ENCODE measurements around the gene ASPDH. TPM values are rescaled to one million over a fixed set of nuclear protein-coding genes. Genes with fewer than 3 reads are reported as not detected.
A peak's percentile ranks its signal among the peaks of the same experiment; 100 is the strongest.

Gene ASPDH
- total RNA-seq, 2 experiments from 2014 or later: not detected

DNA sequence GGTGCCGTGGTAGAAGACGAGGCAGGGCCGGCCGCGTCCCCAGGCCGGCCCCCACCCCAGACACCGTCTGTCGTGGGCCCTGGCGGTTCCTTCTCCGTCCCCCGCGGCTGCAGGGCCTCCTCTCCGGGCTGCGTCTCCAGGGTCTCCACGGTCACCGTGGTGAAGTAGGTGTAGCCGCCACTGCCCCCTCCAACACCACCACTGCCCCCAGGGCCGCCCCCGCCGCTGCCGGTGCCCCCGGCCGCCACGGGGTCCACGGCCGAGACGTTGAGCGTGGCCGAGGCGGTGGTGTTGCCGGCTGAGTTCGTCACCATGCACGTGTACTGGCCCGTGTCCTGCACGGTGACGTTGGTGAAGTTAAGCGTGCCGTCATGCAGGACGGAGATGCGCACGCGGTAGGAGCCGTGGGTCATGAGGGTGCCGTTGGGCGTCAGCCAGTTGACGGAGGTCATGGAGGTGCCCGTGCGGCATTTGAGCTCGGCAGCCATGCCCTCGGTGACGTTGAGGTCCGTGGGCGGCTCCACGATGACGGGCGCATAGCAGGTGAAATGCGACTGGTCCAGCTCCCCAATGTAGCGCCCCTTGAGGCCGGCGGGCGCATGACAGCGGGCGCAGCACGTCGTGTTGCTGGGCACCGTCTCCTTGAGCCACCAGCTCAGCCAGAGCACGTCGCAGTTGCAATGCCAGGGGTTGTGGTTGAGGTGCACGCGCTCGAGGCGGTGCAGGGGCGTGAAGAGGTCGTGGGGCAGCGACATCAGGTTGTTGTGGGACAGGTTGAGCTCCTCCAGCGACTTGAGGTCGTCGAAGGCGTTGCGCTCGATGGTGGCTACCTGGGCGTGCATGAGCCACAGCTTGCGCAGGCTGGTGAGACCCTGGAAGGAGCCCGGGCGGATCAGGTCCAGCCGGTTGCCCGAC, 4.6 kb upstream of the ASPDH start:
- POLR2A ChIA-PET: no interaction called here
- intact Hi-C loops (cut with micrococcal nuclease): no loop called here
- Mint-ChIP-seq H3K27ac (no peak overlapping the region), H3K4me3 (no peak overlapping the region), H3K36me3 (no peaks in the 10 kb centered on the region), H3K9me3 (no peaks in the 10 kb centered on the region), H3K4me1 (ENCODE audit: low read depth) (peaks cover 3% of the 10 kb centered on the region), H3K27me3 (peaks cover 3% of the 10 kb centered on the region)
- no peak for DNase-seq
- CTCF ChIA-PET: interaction anchor here (1.3 to 1.5 kb wide), 2 partner anchors 19 to 58 kb away, joined by 3 to 5 read pairs; no protein-coding TSS in a partner anchor

DNA sequence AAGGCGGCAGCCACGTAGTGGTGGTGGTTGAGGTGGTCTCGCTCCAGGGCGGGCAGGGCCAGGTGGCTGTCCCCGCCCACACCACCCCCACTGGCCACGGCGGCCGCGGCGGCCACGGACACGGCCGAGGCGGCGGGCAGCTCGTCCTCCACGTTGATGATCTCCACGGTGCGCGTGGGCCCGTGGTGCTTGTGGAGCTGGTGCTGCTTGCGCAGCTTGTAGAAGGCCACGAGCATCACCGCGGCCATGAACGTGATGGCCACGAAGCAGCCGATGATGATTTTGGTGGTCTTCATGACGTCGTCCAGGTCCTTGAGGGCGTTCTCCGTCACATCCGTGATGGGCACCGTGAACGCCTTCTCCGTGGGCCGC, 4.0 kb upstream of the ASPDH start:
- H3K27me3 Mint-ChIP-seq: peaks cover 6% of the 10 kb centered on the region
- CTCF ChIA-PET: interaction anchor here (1.3 kb wide), 1 partner anchor 57 kb away, joined by 5 read pairs; no protein-coding TSS in a partner anchor
- no peak for DNase-seq
- H3K9me3 Mint-ChIP-seq: no peaks in the 10 kb centered on the region
- intact Hi-C loops (cut with micrococcal nuclease): no loop called here
- POLR2A ChIA-PET: no interaction called here
- H3K4me3 Mint-ChIP-seq: no peak overlapping the region
- peaks cover 3% of the 10 kb centered on the region for H3K4me1 Mint-ChIP-seq (ENCODE audit: low read depth)
- no peaks in the 10 kb centered on the region for H3K36me3 Mint-ChIP-seq
- no peak overlapping the region for H3K27ac Mint-ChIP-seq

DNA sequence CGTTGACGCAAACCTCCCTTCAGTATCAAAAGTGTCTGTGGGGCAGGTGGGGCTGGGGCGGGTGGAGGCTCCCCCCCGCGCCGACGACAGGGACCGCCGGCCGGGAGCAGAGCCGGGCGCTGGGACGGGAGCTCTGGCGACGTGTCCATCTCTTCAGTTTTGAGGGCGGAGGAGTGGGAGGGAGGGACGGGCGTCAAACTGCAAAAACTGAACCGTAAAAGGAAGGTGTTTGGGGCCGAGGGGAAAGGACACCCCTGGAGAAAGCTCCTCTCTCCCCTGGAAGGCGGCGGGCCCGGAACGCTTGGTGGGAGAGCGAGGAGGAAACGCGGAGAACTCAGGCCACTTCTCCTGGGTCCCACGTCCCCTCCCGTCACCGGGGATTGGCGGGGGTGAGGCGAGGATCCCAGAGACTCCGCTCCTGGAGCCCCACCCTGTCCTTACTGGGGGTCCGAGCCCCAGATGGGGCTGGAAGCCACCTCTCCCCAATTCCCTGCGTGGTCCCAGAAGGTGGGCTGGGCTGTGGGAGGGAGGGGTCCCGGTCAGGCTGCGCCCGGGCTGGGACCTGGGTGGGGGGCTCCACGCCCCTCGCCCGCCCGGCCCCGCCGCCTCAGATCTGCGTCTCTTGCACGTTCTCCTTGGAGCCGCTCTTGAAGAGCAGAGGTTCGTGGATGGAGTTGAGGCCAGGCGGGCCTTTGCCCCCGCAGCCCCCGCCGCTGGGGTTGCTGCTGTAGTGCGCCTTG, 3.4 kb upstream of the ASPDH start:
- Mint-ChIP-seq H3K4me3 (no peak overlapping the region), H3K27me3 (peaks cover 6% of the 10 kb centered on the region), H3K4me1 (ENCODE audit: low read depth) (peaks cover 3% of the 10 kb centered on the region), H3K9me3 (no peaks in the 10 kb centered on the region), H3K27ac (no peak overlapping the region), H3K36me3 (no peaks in the 10 kb centered on the region)
- DNase-seq: no peak
- POLR2A ChIA-PET: no interaction called here
- intact Hi-C loops (cut with micrococcal nuclease): no loop called here
- CTCF ChIA-PET: no interaction called here

DNA sequence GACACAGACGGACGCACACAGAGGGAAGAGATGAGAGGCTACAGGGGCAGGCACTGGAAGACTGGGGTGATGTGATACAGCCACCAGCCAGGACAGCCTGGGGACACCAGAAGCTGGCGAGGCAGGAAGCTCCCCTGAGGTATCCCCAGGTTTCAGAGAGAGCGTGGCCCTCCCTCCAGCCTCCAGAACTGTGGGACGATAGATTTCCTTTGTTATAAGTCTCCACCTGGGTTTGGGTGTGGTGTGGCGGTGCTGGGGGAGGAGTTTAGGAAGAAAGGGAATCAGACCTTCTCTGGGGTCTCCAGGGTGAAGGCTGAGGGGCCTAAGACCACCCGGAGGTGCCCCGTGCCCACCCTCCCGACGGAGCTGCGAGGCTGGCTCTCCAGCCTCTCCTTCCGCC, 2.7 kb upstream of the ASPDH start:
- CTCF ChIA-PET: no interaction called here
- DNase-seq: no peak
- H3K4me1 Mint-ChIP-seq (ENCODE audit: low read depth): peaks cover 8% of the 10 kb centered on the region
- no peak overlapping the region for H3K4me3 Mint-ChIP-seq
- H3K27me3 Mint-ChIP-seq: peaks cover 6% of the 10 kb centered on the region
- no peak overlapping the region for H3K27ac Mint-ChIP-seq
- no peaks in the 10 kb centered on the region for H3K9me3 Mint-ChIP-seq
- POLR2A ChIA-PET: no interaction called here
- intact Hi-C loops (cut with micrococcal nuclease): no loop called here
- H3K36me3 Mint-ChIP-seq: no peaks in the 10 kb centered on the region

DNA sequence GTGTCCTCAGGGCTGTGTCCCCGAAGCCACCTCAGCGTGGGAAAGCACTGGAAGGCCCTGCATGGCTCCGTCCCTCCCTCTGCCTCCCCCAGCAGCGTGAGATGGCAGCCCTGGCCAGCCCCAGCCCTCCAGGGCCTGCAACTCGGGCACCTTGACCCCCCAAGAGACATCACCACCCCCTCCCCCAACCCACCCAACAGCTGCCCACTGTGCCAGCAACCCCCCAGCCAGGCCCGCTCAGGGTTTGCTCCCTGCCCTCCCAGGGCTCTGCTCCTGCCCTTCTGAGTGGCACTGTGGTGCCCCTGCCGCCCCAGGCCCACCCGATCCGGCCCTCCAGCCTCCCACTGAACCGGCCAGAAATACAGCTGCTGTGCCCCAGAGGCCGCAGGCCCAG, 1.5 kb upstream of the ASPDH start:
- no peak for DNase-seq
- no peaks in the 10 kb centered on the region for H3K9me3 Mint-ChIP-seq
- ChIA-PET CTCF (no interaction called here), POLR2A (no interaction called here)
- peaks cover 14% of the 10 kb centered on the region for H3K4me1 Mint-ChIP-seq (ENCODE audit: low read depth)
- H3K27ac Mint-ChIP-seq: no peak overlapping the region
- intact Hi-C loops (cut with micrococcal nuclease): no loop called here
- no peaks in the 10 kb centered on the region for H3K36me3 Mint-ChIP-seq
- no peak overlapping the region for H3K4me3 Mint-ChIP-seq
- peaks cover 6% of the 10 kb centered on the region for H3K27me3 Mint-ChIP-seq

DNA sequence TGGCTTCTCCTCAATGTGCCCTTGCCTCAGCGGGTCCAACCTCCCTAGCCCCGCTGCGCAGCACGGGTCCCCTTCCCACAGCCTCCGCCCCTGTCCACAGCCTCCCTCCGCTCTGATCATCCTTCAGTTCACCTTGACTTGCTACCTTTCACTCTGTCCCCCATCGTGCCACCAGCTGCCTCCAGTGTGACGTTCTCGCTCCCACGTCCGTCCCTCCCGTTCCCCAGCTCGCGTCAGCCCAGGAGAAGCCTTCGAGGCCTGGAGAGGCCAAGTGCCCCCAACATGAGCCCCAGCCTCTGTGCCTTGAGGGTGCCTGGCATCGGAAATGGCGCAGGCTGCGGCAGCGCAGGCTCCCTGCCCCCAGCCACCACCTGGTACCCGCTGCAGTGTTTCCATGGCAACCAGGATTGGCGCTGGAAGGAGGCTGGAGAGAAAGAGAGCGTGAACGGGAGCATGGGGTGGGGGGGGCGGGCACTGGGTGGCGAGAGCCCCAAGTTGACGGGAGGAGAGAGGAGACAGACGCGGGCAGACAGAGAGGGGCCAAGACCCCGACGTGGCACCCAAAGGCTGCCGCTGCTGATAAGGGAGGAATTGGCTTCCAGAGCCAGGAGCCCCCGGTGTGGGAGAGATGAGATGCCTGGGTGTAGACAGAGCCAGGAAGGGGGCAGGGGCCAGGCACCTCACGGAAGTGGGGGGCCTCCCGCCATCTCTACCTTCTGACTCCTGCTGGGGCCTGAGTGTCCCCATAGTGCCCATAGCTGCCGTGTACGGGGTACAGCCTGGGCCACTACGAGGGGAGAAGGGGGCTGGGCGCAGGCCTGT, 844 bp upstream of the ASPDH start:
- intact Hi-C loops (cut with micrococcal nuclease): no loop called here
- Mint-ChIP-seq H3K4me3 (no peak overlapping the region), H3K27ac (no peak overlapping the region), H3K27me3 (peaks cover 6% of the 10 kb centered on the region), H3K4me1 (ENCODE audit: low read depth) (peaks cover 14% of the 10 kb centered on the region), H3K9me3 (no peaks in the 10 kb centered on the region), H3K36me3 (no peaks in the 10 kb centered on the region)
- CTCF ChIA-PET: no interaction called here
- POLR2A ChIA-PET: no interaction called here
- DNase-seq: no peak

DNA sequence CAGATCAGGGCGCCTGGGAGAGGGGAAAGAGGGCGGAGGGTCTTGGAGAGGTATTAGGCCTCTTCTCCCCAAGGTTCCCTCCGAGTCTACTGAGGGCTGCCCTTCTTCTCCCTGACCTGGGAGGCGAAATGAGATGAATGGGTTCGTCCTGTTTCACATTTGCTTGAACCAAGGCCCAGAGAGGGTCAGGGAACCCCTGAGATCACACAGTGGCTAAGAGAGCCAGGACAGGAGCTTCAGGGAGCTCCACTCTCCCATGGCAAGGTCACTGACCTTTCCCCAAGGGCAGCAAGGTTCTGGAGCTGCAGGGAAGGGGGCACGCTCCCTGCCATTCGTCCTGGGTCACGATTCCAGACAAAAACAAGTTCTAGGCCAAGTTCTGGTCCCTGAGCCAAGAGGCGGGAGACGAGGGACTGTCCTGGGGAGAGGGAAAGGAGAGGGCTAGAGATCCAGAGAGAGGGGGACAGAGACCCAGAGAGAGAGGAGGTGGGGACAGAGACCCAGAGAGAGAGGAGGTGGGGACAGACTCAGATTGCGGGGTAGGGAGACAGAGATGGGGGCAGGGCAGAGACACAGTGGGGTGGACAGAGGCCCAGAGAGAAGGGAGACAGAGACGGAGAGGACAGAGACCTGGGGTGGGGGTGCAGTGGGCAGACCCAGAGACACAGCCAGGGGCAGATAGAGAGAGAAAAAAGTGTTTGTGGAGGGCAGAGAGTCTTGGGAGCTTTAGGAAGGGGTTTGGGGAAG, 541 bp downstream of the ASPDH start:
- ChIA-PET POLR2A (no interaction called here), CTCF (no interaction called here)
- Mint-ChIP-seq H3K4me1 (ENCODE audit: low read depth) (peaks cover 18% of the 10 kb centered on the region), H3K27ac (no peak overlapping the region), H3K9me3 (no peaks in the 10 kb centered on the region), H3K4me3 (no peak overlapping the region), H3K36me3 (peaks cover 3% of the 10 kb centered on the region), H3K27me3 (peaks cover 5% of the 10 kb centered on the region)
- intact Hi-C loops (cut with micrococcal nuclease): no loop called here
- DNase-seq: no peak

DNA sequence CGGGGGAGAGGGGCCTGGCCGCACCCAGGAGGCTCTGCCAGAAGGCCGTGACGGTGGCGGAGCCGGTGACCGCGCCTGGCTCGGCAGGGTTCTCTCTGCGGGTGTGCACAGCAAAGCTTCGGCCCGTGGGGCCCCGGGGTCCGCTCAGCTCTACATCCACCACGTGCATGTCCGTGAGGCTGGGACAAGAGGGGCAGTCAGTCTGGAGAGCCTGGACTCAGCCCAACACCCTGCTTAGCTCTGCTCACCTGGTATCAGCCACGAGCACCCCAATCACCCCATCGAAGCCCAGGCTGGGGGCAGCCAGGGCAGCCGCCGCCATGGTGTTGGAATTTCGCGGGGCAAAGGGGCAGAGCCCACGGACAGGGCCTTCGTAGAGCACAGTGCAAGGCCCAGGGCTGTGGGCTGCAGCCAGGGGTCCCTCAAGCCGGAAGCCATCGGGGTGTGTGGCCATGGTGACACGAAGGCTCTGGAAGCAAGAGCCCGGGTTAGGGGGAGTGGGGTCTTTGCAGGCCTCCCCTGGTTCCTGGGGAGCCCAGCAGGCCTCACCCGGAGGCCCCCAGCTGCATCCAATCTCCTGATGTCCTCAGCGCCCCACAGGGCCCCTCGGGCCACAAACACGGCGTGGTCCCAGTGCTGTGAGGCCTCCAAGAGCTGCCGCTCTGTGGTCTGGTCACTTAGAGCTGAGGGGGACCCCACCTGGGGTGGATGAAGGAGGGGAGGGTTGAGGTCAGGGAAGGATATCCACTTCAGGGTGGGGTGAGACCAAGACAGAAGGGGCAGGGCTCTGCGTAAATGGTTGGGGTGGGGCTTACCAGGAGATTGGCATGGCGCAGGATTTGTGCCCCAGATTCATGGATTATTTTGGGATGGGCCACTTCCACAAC, 1.4 kb downstream of the ASPDH start:
- Mint-ChIP-seq H3K4me3 (no peak overlapping the region), H3K27ac (no peak overlapping the region), H3K4me1 (ENCODE audit: low read depth) (peaks cover 18% of the 10 kb centered on the region), H3K9me3 (no peaks in the 10 kb centered on the region), H3K27me3 (peaks cover 5% of the 10 kb centered on the region), H3K36me3 (peaks cover 3% of the 10 kb centered on the region)
- no peak for DNase-seq
- intact Hi-C loops (cut with micrococcal nuclease): no loop called here
- POLR2A ChIA-PET: interaction anchor here (1.0 to 1.6 kb wide), 2 partner anchors 10 to 36 kb away, joined by 3 to 4 read pairs; partner anchors contain the start of genes EMC10 and GARIN5A
- CTCF ChIA-PET: interaction anchor here (0.9 to 2.2 kb wide), 2 partner anchors 26 to 44 kb away, joined by 5 to 9 read pairs; no protein-coding TSS in a partner anchor

DNA sequence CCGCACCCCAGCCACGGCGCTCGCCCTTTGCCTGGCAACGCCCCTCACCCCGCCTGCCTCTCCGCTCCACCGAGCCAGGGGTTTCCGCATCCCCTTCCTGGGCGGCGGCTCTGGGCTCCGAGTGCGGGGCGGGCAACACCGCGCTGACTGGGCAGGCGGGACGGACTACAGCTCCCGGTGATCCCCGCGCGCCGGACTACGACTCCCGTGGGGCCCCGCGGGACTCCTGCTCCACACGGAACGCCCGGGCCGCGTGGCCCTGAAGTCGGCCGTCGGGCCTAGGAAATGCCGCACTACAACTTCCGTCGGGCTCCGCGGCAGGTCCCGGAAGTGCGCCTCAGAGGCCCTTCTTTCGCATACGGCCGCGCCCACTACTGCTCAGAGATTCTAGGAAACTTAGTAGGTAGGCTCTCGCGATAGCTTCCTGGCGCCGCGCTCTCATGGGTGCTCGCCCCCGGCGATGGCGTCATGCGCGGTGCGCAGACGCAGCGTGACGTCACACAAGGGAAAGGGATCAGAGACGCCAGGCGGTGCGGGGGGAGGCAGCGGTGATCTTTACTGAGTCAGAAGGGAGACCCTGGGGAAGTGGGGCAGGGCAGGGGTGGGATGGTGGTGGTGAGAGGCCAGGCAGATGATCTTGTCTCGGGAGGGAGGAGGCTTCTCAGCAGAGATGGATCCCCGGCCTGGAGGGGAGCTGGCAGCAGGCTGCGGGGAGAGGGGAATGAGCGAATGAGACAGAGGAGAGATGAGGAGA, 2.5 kb downstream of the ASPDH start, which contains the start of gene JOSD2:
Gene JOSD2, minus strand, starts transcription at position 123 of the 754 bp plus-strand sequence. CDS start 760 bp downstream, outside the sequence.
- Mint-ChIP-seq H3K36me3 (peaks cover 3% of the 10 kb centered on the region), H3K27me3 (peaks cover 5% of the 10 kb centered on the region), H3K27ac (peak within 1 kb of the TSS; percentile 82), H3K4me1 (ENCODE audit: low read depth) (peaks cover 18% of the 10 kb centered on the region), H3K9me3 (no peaks in the 10 kb centered on the region), H3K4me3 (peak within 1 kb of the TSS; percentile 87)
- CTCF ChIA-PET: interaction anchor here (0.8 to 2.2 kb wide), 4 partner anchors 25 to 154 kb away, joined by 4 to 9 read pairs (median 5); no protein-coding TSS in a partner anchor
- POLR2A ChIA-PET: interaction anchor here (0.6 to 1.6 kb wide), 6 partner anchors 11 to 154 kb away, joined by 3 to 6 read pairs (median 4); partner anchors contain the start of genes EMC10, GARIN5A and NR1H2
- peak; percentile 98 for DNase-seq
- intact Hi-C loops (cut with micrococcal nuclease): loop anchor here (1.0 to 2.0 kb wide), 5 partner anchors 35 to 598 kb away; partner anchors contain the start of genes CTU1, EMC10, GARIN5A and VRK3

DNA sequence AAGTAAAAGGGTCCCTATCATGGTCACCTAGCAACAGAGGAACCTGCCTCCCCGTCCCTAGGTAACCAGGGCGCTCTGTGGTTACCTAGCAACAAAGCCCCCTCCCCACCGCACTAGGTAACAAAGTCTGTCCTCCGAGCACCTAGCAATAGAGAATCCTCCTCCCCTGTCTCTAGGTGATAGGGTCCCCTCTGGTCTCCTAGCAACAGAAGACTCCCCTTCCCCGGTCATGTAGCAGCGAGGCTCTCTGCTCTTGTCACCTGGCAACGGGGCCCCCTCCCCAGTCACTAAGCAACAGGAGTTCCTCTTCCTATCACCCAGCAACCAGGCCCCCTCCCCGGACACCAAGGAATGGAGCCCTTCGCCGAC, 3.0 kb downstream of the ASPDH start:
- CTCF ChIA-PET: interaction anchor here (0.8 to 2.2 kb wide), 3 partner anchors 24 to 154 kb away, joined by 4 to 9 read pairs (median 5); no protein-coding TSS in a partner anchor

More for the DNA sequence above, 3.0 kb downstream of the ASPDH start:
- H3K36me3 Mint-ChIP-seq: peaks cover 3% of the 10 kb centered on the region
- H3K27me3 Mint-ChIP-seq: peaks cover 5% of the 10 kb centered on the region
- POLR2A ChIA-PET: interaction anchor here (0.6 to 1.0 kb wide), 4 partner anchors 32 to 153 kb away, joined by 3 to 6 read pairs (median 4); partner anchors contain the start of gene NR1H2
- H3K9me3 Mint-ChIP-seq: no peaks in the 10 kb centered on the region
- peak overlapping the region; percentile 87 for H3K4me3 Mint-ChIP-seq
- H3K27ac Mint-ChIP-seq: peak overlapping the region; percentile 82
- intact Hi-C loops (cut with micrococcal nuclease): loop anchor here (1.0 to 2.0 kb wide), 5 partner anchors 34 to 598 kb away; partner anchors contain the start of genes CTU1, EMC10, GARIN5A and VRK3
- DNase-seq: no peak
- H3K4me1 Mint-ChIP-seq (ENCODE audit: low read depth): peaks cover 18% of the 10 kb centered on the region

Measured in activated CD4-positive, alpha-beta memory T cell treated with anti-CD3 and anti-CD28 coated beads for 36 hours (primary cell).